Erythroblast (primary cell): Measurements from ENCODE around the gene UPP1.
"Not testable (repeated sequence)": the region's sequence is repeated elsewhere in the genome, so short reads cannot be mapped to it uniquely, and the experiment has no call there.

ENCODE experiments used
- DNase-seq, 2 experiments: peaks; one replicate each; lab custom pipeline; 2025; lab: John Stamatoyannopoulos, UW
- GATA1 ChIP-seq: IDR thresholded peaks from 2 replicates; pipeline ENCODE4 v1.6.1; 2011; ENCODE audit warnings: low read depth, mild to moderate bottlenecking, control low read depth, low read length, moderate library complexity
- POLR2A ChIP-seq: IDR thresholded peaks from 2 replicates; pipeline ENCODE4 v1.6.1; 2011; ENCODE audit warnings: mild to moderate bottlenecking, low read length

The UPP1 gene

DNA sequence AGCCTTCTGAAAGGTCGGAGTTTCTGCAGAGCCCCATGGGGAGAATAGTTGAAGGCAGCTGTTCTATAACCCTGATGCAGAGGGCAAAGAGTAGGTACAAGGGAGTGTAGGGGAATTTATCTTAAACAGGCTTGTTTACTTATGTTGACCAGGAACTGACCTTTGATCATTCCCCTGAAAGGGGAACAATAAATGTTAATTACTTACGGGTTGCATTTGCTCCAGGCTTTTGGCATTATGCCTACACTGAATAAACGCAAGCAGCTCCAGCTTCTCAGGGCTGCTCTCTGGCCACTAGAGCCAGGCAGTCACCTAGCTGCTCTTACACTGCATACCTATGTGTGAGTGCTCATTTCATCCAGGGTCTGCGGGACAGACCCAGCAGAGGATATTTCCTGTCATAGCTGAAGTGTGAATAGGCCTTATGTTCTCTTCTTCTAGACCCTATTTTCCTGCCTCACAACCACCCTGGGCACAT, 55.3 kb downstream of the UPP1 start:
- DNase-seq: no peak
- TF ChIP-seq POLR2A (no peak), GATA1 (no peak)

DNA sequence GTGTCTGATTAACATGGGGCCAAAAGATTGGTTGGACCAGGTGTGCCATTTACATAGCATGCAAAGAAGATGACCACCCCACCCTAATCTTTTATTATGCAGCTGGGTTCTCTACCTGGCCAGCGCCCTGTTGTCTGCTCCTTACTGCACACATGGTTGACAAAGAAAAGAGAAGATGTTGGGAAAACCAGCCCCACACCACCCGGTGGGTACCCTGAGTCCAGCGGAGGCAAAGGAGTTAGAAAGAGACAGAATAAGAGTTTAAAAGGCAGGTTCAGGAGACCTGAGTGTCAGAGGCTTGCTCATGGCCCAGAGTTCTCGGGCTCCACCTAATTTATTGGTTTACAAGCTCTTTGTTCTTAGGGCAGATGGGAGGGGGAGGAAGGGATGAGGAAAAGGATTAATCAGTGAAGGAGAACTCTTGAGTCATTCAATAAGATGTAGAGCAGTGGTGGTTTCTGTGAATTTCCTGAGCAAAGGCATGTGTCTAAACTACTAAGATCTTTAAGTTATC, 58.1 kb downstream of the UPP1 start:
- TF ChIP-seq GATA1: no peak
- TF ChIP-seq POLR2A: no peak
- DNase-seq: no peak

DNA sequence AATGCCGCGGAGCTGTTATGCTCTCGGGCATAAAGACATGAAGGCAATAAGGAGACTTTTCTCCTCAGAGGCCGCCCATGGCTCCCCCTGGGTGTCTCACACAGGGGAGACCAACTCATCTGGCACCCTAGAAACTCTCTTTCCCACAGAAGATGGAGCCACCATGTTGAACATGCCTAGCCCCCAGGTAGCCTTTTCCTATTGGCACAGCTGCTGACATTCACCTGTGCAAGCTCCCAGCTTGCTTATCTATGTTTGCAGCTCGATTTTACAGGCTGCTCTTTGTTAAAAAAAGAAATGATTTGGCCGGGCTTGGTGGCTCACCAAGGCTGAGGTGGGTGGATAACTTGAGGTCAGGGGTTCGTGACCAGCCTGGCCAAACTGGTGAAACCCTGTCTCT, 58.6 kb downstream of the UPP1 start:
- not testable (repeated sequence) for DNase-seq

DNA sequence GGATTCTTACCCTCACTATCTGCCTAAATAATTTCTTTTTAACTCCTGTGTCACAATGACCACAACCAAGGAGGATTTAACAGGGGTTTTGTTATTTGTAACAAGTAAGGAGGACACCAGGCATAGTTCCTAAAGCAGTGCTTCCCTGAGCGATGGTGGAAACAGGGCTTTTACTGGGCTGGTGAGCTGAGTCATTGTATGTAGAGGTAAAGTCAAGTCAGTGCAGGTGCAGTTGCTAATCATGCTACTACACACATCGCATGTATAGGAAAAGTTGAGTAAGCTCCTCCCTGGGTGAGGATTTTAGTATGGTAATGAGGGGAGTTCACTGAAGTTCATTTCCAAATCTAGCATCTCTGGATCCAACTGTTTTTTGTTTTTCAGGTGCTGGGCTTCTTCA, 59.2 kb downstream of the UPP1 start:
- no peak for TF ChIP-seq POLR2A
- TF ChIP-seq GATA1: no peak
- DNase-seq: no peak

DNA sequence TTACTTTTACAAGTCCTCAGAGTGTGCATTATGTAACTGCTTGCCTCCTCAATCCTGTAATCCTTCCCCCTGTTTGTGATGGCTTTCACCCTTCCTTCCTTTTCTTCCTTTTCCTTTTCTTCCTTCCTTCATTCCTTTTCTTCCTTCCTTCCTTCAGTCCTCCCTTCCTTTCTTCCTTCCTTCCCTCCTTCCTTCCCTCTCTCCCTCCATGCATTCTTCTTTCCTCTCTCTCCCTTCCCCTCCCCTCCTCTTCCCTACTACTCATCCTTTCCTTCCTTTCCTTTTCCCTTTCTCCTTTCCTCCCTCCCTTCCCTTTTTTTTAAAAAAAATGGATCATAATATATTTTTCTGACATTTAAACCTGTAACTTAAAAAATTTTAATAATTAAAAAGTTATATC, 60.0 kb downstream of the UPP1 start:
- TF ChIP-seq GATA1 (no peak), POLR2A (no peak)
- DNase-seq: no peak

DNA sequence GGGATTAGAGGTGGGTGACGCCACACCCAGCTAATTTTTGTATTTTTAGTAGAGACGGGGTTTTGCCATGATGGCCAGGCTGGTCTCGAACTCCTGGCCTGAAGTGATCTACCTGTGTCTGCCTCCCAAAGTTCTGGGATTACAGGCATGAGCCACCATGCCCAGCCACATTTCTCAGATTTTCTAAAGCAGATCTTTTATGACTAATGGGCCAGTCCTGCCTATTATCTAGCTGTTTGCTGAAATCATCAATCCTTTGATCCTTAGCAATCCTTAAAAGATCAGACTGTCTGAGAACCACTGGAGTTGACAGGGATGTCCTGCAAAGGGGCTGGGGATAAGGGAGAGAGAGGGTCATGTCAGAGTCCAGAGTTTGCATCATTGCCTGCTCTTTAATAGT, 61.0 kb downstream of the UPP1 start:
- DNase-seq: no peak
- TF ChIP-seq POLR2A (no peak), GATA1 (no peak)

DNA sequence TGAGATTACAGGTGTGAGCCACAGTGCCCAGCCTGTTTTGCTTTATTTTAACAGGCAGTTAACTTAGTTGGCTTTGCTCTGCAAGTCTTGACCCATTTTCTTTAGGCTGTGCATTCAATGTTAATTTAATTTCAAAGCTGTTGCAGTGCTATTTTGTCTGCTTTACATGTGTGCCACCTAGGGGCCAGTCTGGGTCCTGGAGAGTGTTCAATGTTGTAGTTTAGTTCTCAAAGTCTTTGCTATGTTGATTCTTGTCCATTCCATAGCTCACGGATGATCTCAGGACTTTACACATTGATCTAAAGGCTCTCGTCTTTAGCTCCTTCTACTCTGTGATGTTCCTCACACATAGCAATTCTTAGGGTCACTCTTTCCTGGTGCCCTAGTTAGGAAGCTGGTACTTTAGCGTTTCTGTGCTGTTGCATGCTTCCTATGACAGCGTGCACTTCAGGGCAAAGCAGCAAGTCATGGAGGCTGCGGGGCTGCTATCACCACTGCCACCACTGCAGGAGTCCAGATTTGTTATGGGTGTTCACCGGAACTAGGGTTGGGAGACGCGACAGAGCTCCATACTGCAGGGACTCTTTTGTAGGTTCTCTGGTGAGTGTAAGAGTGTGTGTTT, 65.8 kb downstream of the UPP1 start:
- TF ChIP-seq GATA1 (no peak), POLR2A (no peak)
- peak in 1 of 2 experiments; percentile 11 for DNase-seq
